Measurements from ENCODE around the gene FKBP14. TPM values are rescaled to one million over a fixed set of nuclear protein-coding genes. Genes with fewer than 3 reads are reported as not detected.
A peak's percentile ranks its signal among the peaks of the same experiment; 100 is the strongest.
"Not testable (repeated sequence)": the region's sequence is repeated elsewhere in the genome, so short reads cannot be mapped to it uniquely, and the experiment has no call there.

The FKBP14 gene
- polyA plus RNA-seq (2013, experiment 1 of 4): 4.8 TPM
- 4.6 TPM for polyA plus RNA-seq (2013, experiment 2 of 4)
- 6.0 TPM for polyA plus RNA-seq (2013, experiment 3 of 4)
- polyA plus RNA-seq (2013, experiment 4 of 4): 5.3 TPM

DNA sequence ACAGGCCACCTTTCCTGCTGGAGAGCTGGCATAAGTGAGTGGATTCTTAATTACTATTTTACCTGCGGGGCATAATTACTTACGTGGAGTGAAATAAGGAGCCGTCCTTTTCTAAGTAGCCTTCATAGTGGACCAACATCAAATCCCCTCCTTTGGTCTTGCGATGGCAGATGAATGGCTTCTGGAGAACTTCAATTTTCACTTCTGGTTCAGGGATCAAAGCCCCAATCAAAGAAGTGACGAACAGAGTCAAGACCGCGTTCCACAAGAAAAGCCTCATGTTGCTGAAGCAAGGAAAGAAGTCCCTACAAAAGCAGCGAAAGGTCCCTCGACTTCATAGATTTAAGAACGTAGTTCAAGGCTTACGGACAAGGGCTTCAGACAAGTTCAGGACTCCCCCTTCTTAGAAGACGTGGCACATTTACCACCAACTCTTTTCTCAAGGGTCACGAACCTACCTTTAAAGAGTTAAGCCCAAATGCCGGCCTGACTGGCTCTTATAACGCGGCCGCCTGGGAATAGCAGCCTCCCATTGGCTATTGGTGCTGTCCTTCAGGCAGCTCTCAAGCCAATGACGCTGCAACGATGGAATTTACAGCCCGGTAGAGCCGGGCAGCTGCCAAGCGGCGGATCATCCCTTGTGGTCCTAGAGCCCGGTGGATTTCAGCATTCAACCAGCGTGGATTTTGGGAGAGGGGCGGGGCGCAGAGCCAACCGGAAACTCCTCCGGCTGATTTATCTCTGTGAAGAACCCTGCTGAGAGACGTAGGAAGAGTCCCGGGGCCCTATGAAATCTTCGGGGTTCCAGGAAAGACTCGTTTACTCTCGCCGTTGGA lies at the start of gene FKBP14:
FKBP14 (minus strand) TSS at position 474 of the 836 bp plus-strand sequence; CDS start at position 280, 194 bp downstream.
- Histone ChIP-seq H3K36me3 (ENCODE audit: control insufficient read depth, insufficient read depth, low read length) (no peaks in the 10 kb centered on the region), H3K4me3 (ENCODE audit: insufficient read depth, low read depth, low read length) (peak within 1 kb of the TSS; percentile 91), H3K27ac (ENCODE audit: insufficient read depth, low read depth, low read length, poor library complexity, severe bottlenecking) (peak within 1 kb of the TSS; percentile 45), H3K27me3 (ENCODE audit: control insufficient read depth, insufficient read depth, low read length, poor library complexity, severe bottlenecking) (peaks cover 3% of the 10 kb centered on the region), H3K9me3 (ENCODE audit: control insufficient read depth, low read length) (no peaks in the 10 kb centered on the region), H3K4me1 (ENCODE audit: control insufficient read depth, insufficient read depth, low read length) (peaks cover 18% of the 10 kb centered on the region)
- WGBS, 2 experiments: 0% methylated on average over 35 of the region's 35 CpGs

DNA sequence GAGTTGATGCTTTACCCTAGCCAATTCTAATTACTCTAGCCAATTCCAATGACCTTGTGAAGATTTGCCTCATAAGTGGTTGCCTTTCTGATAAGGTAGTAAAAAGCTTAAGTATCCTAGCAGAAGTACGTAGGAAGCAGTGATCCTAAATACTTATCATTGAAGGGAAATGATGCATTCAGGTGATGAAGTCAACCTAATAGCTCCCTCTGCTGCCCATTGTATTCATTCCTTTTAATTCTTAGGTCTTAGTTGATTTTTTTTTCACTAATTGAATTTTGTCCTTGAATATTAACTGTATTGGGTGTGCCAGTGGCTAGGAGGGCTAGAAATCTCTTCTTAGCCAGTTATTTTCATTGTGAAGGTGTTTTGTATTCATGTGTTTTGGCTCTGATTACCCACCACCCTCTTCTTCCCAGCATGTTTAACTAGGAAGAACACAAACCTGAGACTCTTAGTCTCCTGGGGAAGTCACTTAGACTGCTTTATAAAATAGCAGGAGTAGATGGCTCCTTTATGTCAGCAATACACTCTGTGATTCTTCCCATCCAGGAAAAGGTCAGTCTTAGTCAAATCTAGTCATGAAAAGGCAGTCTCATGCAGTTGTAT lies 48.0 kb upstream of the FKBP14 start:
- Histone ChIP-seq H3K4me3 (ENCODE audit: insufficient read depth, low read depth, low read length) (no peak overlapping the region), H3K4me1 (ENCODE audit: control insufficient read depth, insufficient read depth, low read length) (no peaks in the 10 kb centered on the region), H3K27ac (ENCODE audit: insufficient read depth, low read depth, low read length, poor library complexity, severe bottlenecking) (no peak overlapping the region), H3K9me3 (ENCODE audit: control insufficient read depth, low read length) (no peaks in the 10 kb centered on the region), H3K27me3 (ENCODE audit: control insufficient read depth, insufficient read depth, low read length, poor library complexity, severe bottlenecking) (no peaks in the 10 kb centered on the region), H3K36me3 (ENCODE audit: control insufficient read depth, insufficient read depth, low read length) (peaks cover 8% of the 10 kb centered on the region)
- WGBS, 2 experiments: 64 to 68% methylated on average over 1 of the region's 1 CpG

DNA sequence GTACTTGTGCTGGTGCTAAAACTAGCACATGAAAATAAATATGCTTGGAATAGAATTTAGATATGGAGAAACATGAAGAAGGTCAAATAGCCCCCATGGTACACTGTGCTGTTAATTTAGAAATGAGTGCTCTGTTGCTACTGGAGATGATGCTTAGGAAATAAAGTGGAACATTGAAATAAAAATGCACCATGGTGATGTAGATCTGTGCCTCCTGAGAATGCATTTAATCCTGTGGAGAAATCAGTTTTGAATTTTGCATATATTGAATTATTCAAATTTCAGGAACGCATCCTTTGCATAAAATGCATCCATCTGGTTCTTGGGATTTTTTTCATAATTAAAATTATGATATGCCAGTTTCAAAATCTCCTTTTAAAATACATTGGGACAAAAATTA lies 46.2 kb upstream of the FKBP14 start:
- Histone ChIP-seq H3K27me3 (ENCODE audit: control insufficient read depth, insufficient read depth, low read length, poor library complexity, severe bottlenecking) (no peaks in the 10 kb centered on the region), H3K4me1 (ENCODE audit: control insufficient read depth, insufficient read depth, low read length) (no peaks in the 10 kb centered on the region), H3K27ac (ENCODE audit: insufficient read depth, low read depth, low read length, poor library complexity, severe bottlenecking) (no peak overlapping the region), H3K4me3 (ENCODE audit: insufficient read depth, low read depth, low read length) (no peak overlapping the region), H3K9me3 (ENCODE audit: control insufficient read depth, low read length) (no peaks in the 10 kb centered on the region), H3K36me3 (ENCODE audit: control insufficient read depth, insufficient read depth, low read length) (peaks cover 7% of the 10 kb centered on the region)
- 100% methylated on average over 1 of the region's 1 CpG; no CpG with 5 or more reads in 1 of the 2 experiments for WGBS, 2 experiments

DNA sequence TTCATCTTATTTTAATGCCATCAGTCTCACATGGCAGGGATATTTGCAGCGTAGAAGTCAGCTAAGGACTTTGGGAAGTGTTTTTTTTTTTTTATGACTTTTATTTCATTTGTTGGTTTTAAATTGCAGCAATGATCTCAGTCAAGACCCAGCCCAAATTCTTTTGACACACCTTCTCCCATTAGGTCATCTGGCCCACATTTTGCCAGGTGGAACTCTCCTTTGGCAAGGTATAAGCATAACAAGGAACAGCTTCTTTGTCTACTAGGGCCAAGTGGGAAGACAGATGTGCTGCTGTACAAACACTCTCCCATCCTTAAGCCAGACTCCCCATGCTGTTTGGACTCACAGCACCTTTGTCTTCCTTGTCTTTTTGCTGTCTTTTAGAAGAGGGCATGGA lies 43.5 kb upstream of the FKBP14 start:
- no peak overlapping the region for H3K27ac ChIP-seq (ENCODE audit: insufficient read depth, low read depth, low read length, poor library complexity, severe bottlenecking)
- H3K4me1 ChIP-seq (ENCODE audit: control insufficient read depth, insufficient read depth, low read length): no peaks in the 10 kb centered on the region
- H3K9me3 ChIP-seq (ENCODE audit: control insufficient read depth, low read length): no peaks in the 10 kb centered on the region
- 0% methylated on average over 1 of the region's 1 CpG; no CpG with 5 or more reads in 1 of the 2 experiments for WGBS, 2 experiments
- no peak overlapping the region for H3K4me3 ChIP-seq (ENCODE audit: insufficient read depth, low read depth, low read length)
- peaks cover 10% of the 10 kb centered on the region for H3K36me3 ChIP-seq (ENCODE audit: control insufficient read depth, insufficient read depth, low read length)
- H3K27me3 ChIP-seq (ENCODE audit: control insufficient read depth, insufficient read depth, low read length, poor library complexity, severe bottlenecking): no peaks in the 10 kb centered on the region

DNA sequence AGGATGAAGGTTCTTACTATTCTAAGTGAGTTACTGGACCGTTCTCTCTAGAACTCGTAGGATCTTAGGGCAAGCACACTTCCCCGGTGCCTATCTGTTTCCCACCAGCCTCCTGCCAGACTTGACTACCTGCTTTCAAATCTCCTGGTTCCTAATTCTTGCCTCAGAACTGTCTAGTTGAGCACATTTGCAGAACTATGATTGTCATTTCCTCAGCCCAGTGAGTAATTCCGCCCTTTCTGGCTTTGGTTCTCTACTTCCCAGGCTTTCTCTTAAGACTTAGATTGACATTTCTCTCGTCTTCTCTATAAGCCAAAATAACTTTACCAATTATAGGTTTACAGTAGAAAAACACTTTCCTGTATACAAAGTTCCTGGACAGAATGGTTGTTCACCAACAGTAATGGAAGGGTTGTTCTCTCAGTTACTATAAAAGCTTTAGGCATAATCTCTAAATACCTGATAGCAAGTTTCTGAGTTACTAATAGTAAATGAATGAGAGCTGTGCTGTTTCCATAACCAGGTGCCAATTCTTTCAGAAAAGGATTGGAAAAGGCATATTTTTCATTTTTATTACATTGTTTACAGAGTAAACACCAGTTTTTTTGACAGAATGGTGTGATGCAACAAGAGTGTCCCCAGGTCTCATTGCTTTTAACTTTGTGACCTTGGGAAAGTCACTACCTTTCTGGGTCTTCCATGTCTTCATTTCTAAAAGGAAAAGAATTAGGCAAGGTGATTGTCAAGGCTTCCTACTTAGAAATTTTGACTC lies 42.8 kb upstream of the FKBP14 start:
- Histone ChIP-seq H3K36me3 (ENCODE audit: control insufficient read depth, insufficient read depth, low read length) (peaks cover 14% of the 10 kb centered on the region), H3K4me3 (ENCODE audit: insufficient read depth, low read depth, low read length) (no peak overlapping the region), H3K27me3 (ENCODE audit: control insufficient read depth, insufficient read depth, low read length, poor library complexity, severe bottlenecking) (no peaks in the 10 kb centered on the region), H3K27ac (ENCODE audit: insufficient read depth, low read depth, low read length, poor library complexity, severe bottlenecking) (no peak overlapping the region), H3K9me3 (ENCODE audit: control insufficient read depth, low read length) (no peaks in the 10 kb centered on the region), H3K4me1 (ENCODE audit: control insufficient read depth, insufficient read depth, low read length) (no peaks in the 10 kb centered on the region)
- WGBS, 2 experiments: 92% methylated on average over 5 of the region's 5 CpGs

DNA sequence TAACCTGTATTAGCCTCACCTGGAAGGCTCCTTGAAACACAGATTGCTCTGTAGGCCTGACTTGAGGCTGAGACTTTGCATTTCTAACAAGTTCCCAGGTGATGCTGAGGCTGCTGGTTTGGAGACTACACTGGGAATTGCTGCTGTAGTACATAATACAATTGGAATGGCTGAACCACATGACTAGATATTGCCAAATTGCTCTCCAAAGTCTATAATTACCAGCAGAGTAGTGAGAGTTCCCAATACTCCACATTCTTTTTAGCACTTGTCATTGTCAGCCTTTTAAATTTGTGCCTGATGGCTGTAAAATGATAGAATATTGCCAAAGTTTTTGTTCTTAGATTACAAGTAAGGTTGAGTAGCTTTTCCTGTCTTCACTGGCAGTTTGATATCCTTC lies 41.6 kb upstream of the FKBP14 start:
- no peak overlapping the region for H3K27ac ChIP-seq (ENCODE audit: insufficient read depth, low read depth, low read length, poor library complexity, severe bottlenecking)
- H3K27me3 ChIP-seq (ENCODE audit: control insufficient read depth, insufficient read depth, low read length, poor library complexity, severe bottlenecking): no peaks in the 10 kb centered on the region
- H3K4me1 ChIP-seq (ENCODE audit: control insufficient read depth, insufficient read depth, low read length): no peaks in the 10 kb centered on the region
- H3K36me3 ChIP-seq (ENCODE audit: control insufficient read depth, insufficient read depth, low read length): peaks cover 20% of the 10 kb centered on the region
- H3K4me3 ChIP-seq (ENCODE audit: insufficient read depth, low read depth, low read length): no peak overlapping the region
- H3K9me3 ChIP-seq (ENCODE audit: control insufficient read depth, low read length): no peaks in the 10 kb centered on the region

- WGBS, 2 experiments: 96 to 97% methylated on average over 1 of the region's 1 CpG
- Histone ChIP-seq H3K9me3 (ENCODE audit: control insufficient read depth, low read length) (no peaks in the 10 kb centered on the region), H3K36me3 (ENCODE audit: control insufficient read depth, insufficient read depth, low read length) (peaks cover 20% of the 10 kb centered on the region), H3K4me3 (ENCODE audit: insufficient read depth, low read depth, low read length) (no peak overlapping the region), H3K27ac (ENCODE audit: insufficient read depth, low read depth, low read length, poor library complexity, severe bottlenecking) (no peak overlapping the region), H3K27me3 (ENCODE audit: control insufficient read depth, insufficient read depth, low read length, poor library complexity, severe bottlenecking) (no peaks in the 10 kb centered on the region), H3K4me1 (ENCODE audit: control insufficient read depth, insufficient read depth, low read length) (no peaks in the 10 kb centered on the region)
Observed at GRCh38 chr7:30066687-30067086, 40.2 kb upstream of the FKBP14 start.

DNA sequence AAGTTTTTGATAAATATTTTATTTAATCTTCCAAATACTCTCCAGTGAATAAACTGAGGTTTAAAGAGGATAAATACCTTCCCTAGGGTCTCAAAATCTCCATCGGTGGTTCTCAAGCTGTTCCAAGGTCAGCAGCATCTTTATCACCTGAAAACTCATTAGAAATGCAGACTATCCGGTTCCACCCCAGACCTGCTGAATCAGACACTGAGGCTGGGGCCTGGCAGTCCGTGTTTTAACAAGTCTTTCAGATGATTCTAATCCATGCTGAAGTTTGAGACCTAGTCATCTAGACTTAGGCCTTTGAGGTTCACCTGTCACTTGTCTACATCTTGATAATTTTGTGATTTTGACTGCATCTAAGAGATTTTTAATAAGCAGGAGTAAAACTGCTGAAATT lies 39.2 kb upstream of the FKBP14 start:
- Histone ChIP-seq H3K36me3 (ENCODE audit: control insufficient read depth, insufficient read depth, low read length) (peaks cover 14% of the 10 kb centered on the region), H3K27me3 (ENCODE audit: control insufficient read depth, insufficient read depth, low read length, poor library complexity, severe bottlenecking) (no peaks in the 10 kb centered on the region), H3K27ac (ENCODE audit: insufficient read depth, low read depth, low read length, poor library complexity, severe bottlenecking) (no peak overlapping the region), H3K9me3 (ENCODE audit: control insufficient read depth, low read length) (no peaks in the 10 kb centered on the region), H3K4me3 (ENCODE audit: insufficient read depth, low read depth, low read length) (no peak overlapping the region), H3K4me1 (ENCODE audit: control insufficient read depth, insufficient read depth, low read length) (no peaks in the 10 kb centered on the region)
- WGBS, 2 experiments: 91 to 96% methylated on average over 3 of the region's 3 CpGs

DNA sequence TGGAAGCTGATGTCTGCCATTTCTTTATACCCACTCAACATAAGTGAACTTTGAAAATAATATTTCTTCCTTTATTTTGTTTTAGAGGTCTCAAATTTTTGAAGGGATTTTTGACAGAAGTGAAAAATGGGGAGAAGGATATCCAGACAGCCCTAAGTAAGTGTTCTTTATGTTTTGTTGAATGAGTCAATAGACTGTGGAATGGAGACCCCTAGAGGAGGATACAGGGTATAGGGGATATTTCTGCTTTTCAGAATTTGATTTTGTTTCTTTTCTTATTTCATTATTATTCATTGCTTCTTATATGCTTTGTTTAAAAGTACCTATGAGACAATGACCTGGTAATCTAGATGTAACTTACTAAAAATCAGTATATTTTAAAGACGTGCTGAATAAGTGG lies 36.1 kb upstream of the FKBP14 start:
- H3K9me3 ChIP-seq (ENCODE audit: control insufficient read depth, low read length): no peaks in the 10 kb centered on the region
- no peaks in the 10 kb centered on the region for H3K27me3 ChIP-seq (ENCODE audit: control insufficient read depth, insufficient read depth, low read length, poor library complexity, severe bottlenecking)
- H3K27ac ChIP-seq (ENCODE audit: insufficient read depth, low read depth, low read length, poor library complexity, severe bottlenecking): no peak overlapping the region
- H3K4me1 ChIP-seq (ENCODE audit: control insufficient read depth, insufficient read depth, low read length): no peaks in the 10 kb centered on the region
- no peak overlapping the region for H3K4me3 ChIP-seq (ENCODE audit: insufficient read depth, low read depth, low read length)
- H3K36me3 ChIP-seq (ENCODE audit: control insufficient read depth, insufficient read depth, low read length): peaks cover 12% of the 10 kb centered on the region
- no CpG with 5 or more reads among the region's 1 CpG for WGBS, 2 experiments

GRCh38 chr7:30061786-30062185 lies 35.3 kb upstream of the FKBP14 start:
- H3K4me3 ChIP-seq (ENCODE audit: insufficient read depth, low read depth, low read length); H3K4me1 ChIP-seq (ENCODE audit: control insufficient read depth, insufficient read depth, low read length); H3K27me3 ChIP-seq (ENCODE audit: control insufficient read depth, insufficient read depth, low read length, poor library complexity, severe bottlenecking); H3K27ac ChIP-seq (ENCODE audit: insufficient read depth, low read depth, low read length, poor library complexity, severe bottlenecking); H3K9me3 ChIP-seq (ENCODE audit: control insufficient read depth, low read length): not testable (repeated sequence)
- 0 to 29% methylated on average over 1 to 3 of the region's 3 CpGs for WGBS, 2 experiments
- H3K36me3 ChIP-seq (ENCODE audit: control insufficient read depth, insufficient read depth, low read length): peaks cover 18% of the 10 kb centered on the region

Data from ectodermal cell (in vitro differentiated cells).